GDM1 (cell line): ENCODE data around the gene AUP1.

Experiments used
- DNase-seq: peaks from one replicate; lab custom pipeline; 2025; lab: John Stamatoyannopoulos, UW

Gene AUP1

DNA sequence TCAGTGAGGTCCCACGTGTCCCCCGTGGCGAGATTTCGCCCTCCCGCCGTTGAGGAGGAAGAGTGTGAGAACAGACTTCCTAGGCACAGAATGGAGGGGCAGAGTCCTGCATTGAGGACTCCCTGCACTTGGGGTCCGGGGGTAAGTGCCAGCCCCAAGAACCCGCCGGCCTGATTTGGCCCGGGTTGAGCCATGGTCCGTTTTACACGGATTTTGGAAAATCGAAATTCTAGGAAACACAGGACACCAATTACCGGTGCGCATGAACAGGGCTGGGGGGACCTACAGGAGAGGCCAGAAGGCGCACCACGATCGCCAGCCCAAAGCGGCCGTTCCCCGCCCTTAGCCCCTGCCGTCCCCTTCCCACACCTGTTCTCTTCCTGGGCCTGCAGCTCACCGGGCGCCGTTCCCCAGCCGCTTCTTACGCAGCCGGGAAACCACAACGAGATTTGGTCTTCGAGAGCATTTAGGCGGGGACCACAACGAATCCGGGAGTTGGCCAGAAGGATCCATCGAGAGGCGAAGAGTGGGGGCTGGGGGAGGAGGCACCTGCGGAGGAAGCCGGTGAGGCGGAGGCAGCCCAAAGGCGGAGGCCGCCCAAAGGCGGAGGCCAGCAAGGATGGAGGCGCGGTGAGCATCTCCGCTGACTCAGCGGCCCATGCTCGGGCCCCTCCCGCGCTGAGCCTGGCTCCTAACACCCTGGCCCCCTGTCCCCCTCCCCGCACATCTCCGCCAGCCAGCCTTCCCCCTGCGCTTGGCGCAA is 15.7 kb downstream of the AUP1 start:
- DNase-seq, result no peak

DNA sequence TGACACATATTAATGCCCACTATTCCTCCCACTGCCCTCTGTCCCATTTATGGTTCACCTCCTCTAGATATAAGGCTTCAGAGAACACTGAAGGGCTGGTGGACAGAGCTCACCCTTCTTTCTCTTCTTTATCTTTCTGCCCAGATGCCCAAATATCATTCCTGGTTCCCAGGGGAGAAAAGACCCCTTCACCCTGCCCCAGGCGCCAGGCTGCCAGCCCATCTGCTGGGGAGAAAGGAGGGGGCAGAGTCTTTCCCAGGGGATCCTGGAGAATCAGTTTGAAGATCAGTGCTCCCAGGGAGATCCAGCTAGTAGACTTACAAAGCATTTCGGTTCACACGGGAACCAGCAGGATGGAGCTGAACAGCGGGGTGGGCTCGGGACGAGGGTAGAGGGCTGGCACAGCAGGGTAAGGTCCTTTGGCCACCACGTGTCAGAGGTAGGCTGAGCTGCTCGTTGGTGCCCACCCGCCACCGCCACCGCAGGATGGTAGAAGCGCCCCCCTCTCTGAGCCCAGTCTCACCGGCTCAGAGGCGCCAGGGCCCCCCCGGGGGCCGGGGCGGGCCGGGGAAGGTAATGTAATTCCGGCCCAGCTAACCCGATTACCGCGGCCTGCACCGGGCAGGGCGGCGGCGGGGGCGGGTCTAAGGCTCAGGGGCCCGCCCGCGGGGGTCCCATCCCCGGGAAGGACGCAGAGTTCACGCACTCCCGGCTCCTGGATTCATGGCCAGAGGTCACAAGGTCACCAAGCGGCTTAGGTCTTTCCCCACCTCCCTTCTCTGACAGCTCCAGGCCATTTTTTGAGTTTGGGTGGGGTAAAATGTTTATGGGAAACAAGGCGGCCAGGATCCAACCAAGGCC is 16.5 kb downstream of the AUP1 start:
- no peak for DNase-seq

- no peak for DNase-seq
Measured at GRCh38 chr2:74511104-74511989, 18.2 kb downstream of the AUP1 start.

GRCh38 chr2:74510272-74510671 is 19.2 kb downstream of the AUP1 start:
- no peak for DNase-seq

DNA sequence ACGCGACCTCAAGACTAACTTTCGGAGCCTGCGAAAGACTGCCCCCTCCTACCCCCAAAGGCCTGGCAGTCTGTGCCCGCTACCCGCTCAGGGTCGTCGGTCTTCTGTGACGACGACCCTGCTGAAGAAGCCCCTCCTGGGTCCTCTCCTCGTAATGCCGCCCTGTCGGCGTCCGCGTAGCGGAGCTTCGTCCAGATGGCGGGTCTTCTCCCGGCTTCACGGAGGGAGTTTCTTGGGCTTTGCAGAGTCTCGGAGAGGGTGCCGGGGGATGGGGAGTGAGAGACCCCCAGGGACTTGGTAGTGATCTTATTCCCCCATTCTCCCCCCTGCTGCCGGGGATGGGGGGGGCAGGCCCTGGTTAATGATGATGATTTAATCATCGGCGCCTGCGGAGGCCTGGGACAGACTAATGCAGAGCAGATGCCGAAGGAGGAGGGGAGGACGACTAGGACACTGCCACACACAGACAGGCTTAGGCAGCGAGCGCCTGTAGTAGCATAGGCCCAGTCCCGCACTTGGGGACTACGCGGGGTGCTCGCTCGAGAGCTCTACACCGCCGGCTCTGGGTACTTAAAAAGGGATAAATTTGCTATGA is 21.5 kb downstream of the AUP1 start:
- DNase-seq, result no peak

GRCh38 chr2:74507145-74507925 is 22.2 kb downstream of the AUP1 start, which contains the start of gene PCGF1:
PCGF1 (minus strand) TSS chr2:74507695; CDS start chr2:74507668, 27 bp downstream.
- DNase-seq, result peak; percentile 93

DNA sequence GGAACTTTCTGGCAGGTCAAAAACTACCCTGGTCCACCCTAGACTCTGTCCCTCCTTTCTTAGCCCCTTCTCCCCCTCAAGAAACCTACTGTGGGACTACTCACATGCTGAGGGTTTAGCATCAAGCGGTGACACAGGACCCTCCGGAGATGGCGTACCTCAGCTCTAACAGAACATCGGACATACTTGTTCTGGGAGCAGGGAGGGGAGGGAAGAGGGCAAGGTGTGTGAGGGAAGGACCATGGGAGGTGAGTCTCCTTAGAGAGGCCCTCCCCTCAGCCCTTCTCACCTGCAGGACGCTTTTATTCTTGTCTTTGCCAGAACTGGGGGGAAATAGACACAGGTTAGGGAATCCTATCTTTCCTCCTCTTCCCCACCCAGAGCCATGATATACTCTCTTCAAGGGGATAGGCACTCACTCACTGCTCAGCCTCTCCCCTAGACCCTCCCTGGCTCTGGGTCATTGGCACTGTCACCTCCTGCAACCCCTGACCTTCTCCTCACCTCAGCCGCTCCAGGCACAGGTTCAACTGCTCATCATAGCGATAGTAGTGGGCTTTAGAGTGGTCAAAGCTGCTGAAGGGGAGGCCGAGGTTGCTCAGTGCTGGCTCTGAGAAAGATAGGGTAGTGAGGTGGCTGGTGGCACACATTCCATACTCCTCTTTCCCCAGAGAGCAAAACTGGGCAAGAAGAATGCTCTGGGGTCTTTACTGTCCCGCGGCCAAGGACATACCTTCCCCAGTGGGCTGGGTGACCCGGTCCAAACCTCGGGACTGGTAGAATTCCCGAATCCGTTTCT is 23.9 kb downstream of the AUP1 start:
- no peak for DNase-seq

DNA sequence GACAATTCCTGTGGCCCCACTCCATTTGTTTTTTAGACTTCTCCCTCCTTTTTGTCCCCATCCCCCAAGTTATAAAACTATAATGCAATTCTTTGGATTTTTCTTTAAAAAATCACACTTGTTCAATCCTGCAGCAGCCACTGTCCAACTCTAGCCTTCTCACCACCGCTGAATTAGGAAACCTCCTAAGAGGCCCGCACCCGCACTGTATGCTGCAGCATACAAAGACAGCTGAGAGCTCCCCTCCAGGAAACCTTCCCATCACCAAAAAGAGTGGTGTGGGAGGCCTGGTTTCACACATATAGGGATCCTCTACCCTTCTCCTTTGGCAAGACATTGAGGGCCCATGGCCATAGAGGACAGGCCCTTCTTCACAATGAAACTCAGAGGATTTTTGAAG is 24.9 kb downstream of the AUP1 start:
- no peak for DNase-seq

DNA sequence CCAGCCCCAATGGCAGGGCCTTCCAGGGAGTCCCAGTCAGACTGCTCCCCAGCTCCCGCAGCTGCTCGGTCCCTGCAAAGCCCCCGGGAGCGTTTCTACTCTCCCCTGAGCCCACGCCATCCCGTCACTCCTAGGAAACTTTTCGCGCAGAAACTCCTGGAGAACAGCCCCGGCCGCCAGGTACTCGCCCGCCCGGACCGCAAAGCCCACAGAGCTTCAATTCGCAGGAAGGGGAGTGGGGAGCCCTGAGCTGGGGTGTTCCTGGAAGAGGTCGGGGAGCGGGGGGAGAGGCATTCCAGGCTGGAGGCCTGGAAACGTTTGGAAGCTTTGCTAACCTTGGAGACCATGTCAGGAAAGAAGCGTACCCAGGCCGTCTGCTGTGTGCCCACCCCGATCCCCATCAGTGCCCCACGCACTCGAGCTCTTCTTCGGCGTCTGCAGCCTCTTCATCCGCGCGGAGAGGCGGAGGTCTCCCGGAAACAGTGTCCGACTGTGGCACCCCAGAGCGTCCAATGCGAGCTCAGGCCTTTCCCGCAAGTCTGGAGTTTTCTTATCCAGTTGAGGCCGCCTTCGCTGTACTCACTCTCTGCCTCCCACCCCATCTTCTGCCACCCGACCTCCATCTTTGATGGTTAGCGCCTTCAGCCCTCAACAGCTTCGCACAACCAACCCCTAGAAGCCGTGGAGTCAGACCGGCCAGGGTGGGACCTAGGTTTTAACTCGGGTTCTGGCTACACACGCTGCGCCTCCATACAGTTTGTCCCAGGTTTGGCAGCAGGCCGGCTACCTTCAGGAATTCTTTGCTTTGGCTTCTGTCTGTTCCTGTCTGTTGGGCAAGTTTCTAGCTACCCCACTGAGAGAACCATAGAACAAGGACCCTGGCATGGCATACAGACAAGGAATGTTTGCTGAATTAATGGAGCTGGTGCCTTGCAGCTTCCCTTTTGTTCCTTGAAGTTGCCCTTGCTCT is 25.7 kb downstream of the AUP1 start:
- no peak for DNase-seq

DNA sequence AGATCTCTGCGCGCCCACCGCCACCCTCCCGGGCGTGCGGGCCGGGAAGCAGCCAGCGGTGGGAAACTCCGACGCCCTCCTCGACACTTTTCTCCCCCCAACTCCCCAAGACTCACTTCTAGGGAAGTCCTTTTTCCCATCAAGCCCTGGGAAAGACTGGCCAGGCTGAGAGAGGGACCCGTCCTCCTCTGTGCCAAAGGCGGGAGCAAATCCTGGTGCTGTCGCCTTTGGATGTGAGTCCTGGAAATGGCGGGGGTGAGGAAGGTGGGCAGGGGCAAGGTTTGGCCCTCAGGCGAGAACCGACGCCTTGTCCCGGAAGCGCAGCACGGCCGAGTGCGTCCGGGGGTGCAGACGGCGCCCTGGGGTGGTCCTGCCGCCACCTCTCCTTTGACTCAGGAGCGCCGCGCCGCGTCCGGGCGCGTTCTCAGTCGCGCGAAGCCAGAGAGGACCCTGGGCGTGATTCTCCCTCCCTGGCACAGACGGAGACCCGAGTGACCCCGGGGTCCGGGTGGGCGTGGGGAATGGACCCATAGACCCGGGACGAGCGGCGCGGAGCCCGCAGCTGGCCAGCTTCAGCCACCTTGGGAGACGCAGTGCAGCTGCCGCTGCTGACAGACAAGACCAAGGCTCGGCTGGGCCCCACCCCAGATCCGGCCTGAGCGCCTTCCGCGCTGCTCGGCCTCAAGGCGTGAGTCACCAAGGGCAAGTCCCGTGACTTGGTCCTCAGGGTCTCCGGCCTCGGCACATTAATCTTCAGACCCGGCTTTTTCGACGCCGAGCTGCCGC is 26.6 kb downstream of the AUP1 start:
- DNase-seq, result peak; percentile 46

GRCh38 chr2:74502147-74502719 is 27.3 kb downstream of the AUP1 start:
- DNase-seq, result no peak

DNA sequence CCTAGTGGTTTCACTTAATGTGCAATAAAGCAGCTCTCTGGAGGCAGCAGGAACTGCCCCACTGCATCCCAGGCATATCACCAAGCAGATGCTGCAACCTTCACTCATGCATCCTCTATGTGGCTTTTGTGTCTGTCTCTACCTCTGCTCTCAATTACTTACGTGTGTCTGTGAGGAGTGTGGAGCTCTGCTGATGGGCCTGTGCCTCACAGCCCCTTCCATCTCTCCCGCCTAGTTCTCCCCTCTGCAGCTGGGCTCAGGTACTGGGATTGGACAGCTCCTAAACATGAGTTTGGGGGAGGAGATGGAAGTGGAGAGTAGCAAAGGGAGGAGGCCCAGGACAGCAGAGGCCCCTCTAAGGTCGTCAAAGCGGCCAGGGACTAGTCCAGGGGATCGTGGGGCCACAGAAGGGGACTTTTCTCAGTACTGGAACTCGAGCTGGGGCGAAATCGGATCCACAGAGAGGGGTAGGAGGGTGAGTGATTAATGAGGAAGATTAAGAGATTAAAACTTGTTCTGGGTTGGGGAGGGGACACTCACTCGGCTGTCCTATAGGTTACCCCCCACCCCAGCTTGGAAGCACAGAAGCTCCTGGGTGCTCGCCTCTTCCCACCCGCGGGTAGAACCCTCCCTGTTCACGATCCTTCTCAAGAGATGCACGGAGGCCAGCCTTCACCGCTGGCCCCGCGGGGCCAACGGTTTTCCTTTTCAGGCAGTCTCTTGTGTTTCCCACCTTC is 28.0 kb downstream of the AUP1 start:
- no peak for DNase-seq

- DNase-seq, result no peak
Measured at GRCh38 chr2:74500578-74500946, 28.9 kb downstream of the AUP1 start.

DNA sequence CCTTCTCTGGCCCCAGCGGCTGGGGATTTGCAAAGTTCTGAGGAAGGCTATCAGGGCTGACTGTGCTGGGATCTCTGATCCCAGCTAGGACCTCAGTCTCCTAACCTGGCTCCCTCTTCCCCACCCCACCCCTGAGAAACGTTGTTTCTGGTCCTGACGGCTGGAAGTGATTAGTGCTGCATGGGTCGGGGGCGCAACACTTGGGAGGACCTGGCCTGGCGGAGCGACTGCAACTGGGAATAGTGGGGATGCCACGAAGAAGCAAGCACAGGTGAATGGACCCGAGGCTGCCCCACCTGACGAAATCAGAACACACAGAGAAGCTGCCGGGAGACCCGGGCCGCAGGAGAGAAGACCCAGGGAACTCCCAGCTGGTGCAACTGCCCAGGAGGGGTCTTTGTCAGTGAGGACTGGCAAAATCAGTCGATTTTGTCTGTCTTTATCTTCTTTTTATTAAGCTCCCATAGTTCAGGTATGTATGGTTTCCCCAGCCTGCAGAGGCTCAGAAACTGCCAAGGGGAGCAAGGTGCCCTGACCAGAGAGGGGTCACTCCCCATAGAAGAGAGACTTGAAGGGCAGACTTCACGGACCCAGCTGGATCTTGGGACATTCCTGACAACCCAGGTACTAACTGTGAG is 29.4 kb downstream of the AUP1 start:
- DNase-seq, result no peak

- no peak for DNase-seq
Measured at GRCh38 chr2:74499267-74499939, 30.1 kb downstream of the AUP1 start, which contains the start of gene LBX2. LBX2 (minus strand) TSS chr2:74499603; CDS start chr2:74499537, 66 bp downstream.
